Measurements from ENCODE around the gene KIF5A.
A peak's percentile ranks its signal among the peaks of the same experiment; 100 is the strongest.

KIF5A gene

GRCh38 chr12:57520053-57520818 is 29.6 kb upstream of the KIF5A start, which contains the start of gene DDIT3:
Gene DDIT3, minus strand, starts transcription at chr12:57520514. Its CDS starts 3,108 bp downstream, at chr12:57517406.
- DNase-seq (ENCODE audit: low spot score): peak; percentile 100

- DNase-seq (ENCODE audit: low spot score): no peak
These were observed 28.3 kb upstream of the KIF5A start for GRCh38 chr12:57521525-57522010.

GRCh38 chr12:57522011-57522886 is 27.6 kb upstream of the KIF5A start, which contains the start of gene MBD6:
Gene MBD6, plus strand, starts transcription at chr12:57522824. Its CDS starts 1,480 bp downstream, at chr12:57524304.
- peak; percentile 96 for DNase-seq (ENCODE audit: low spot score)

GRCh38 chr12:57522887-57523705 is 26.7 kb upstream of the KIF5A start:
- DNase-seq (ENCODE audit: low spot score): no peak

GRCh38 chr12:57523706-57524614 is 25.9 kb upstream of the KIF5A start:
- DNase-seq (ENCODE audit: low spot score): no peak

- no peak for DNase-seq (ENCODE audit: low spot score)
These were observed 24.8 kb upstream of the KIF5A start for GRCh38 chr12:57524814-57525614.

- DNase-seq (ENCODE audit: low spot score): no peak
These were observed 24.0 kb upstream of the KIF5A start for GRCh38 chr12:57525615-57526383.

- DNase-seq (ENCODE audit: low spot score): no peak
These were observed 23.2 kb upstream of the KIF5A start for GRCh38 chr12:57526477-57527126.

GRCh38 chr12:57527184-57527583 is 22.7 kb upstream of the KIF5A start:
- DNase-seq (ENCODE audit: low spot score): no peak

GRCh38 chr12:57528176-57528575 is 21.7 kb upstream of the KIF5A start:
- no peak for DNase-seq (ENCODE audit: low spot score)

- DNase-seq (ENCODE audit: low spot score): no peak
These were observed 20.9 kb upstream of the KIF5A start for GRCh38 chr12:57528831-57529555.

- DNase-seq (ENCODE audit: low spot score): no peak
These were observed 20.0 kb upstream of the KIF5A start for GRCh38 chr12:57529831-57530230.

GRCh38 chr12:57530396-57531142 is 19.3 kb upstream of the KIF5A start:
- no peak for DNase-seq (ENCODE audit: low spot score)

GRCh38 chr12:57531836-57532235 is 18.0 kb upstream of the KIF5A start:
- no peak for DNase-seq (ENCODE audit: low spot score)

- no peak for DNase-seq (ENCODE audit: low spot score)
These were observed 16.7 kb upstream of the KIF5A start for GRCh38 chr12:57533108-57533507.

- no peak for DNase-seq (ENCODE audit: low spot score)
These were observed 15.6 kb upstream of the KIF5A start for GRCh38 chr12:57534250-57534649.

- DNase-seq (ENCODE audit: low spot score): no peak
These were observed 14.8 kb upstream of the KIF5A start for GRCh38 chr12:57534991-57535543.

Measured in LoVo (cell line).